SK-N-SH (cell line): ENCODE data around the gene PHAF1.

Experiments
- CTCF ChIP-seq: fragments of 200-600 bp; sonication (generic); IDR thresholded peaks from 2 replicates; pipeline ENCODE4 v1.6.1; 2017; ENCODE audit warnings: antibody characterized with exemption, mild to moderate bottlenecking, moderate library complexity
- EP300 ChIP-seq, 2 experiments: IDR thresholded peaks; 2 replicates each; pipeline versions ENCODE4 v1.4.0 to v1.6.1; 2012; ENCODE audit warnings: borderline replicate concordance in 1 of 2, low read depth in 1 of 2, low read length in 1 of 2
- FOSL2 ChIP-seq: IDR thresholded peaks from 2 replicates; pipeline ENCODE4 v1.4.0; 2012; ENCODE audit warnings: low read depth, mild to moderate bottlenecking, moderate library complexity, borderline replicate concordance
- MXI1 ChIP-seq: IDR thresholded peaks from 2 replicates; pipeline ENCODE4 v1.6.1; 2012; ENCODE audit warnings: mild to moderate bottlenecking, low read depth, low read length, improper control_type of control experiment
- PBX3 ChIP-seq: IDR thresholded peaks from 2 replicates; pipeline ENCODE4; 2012
- POLR2AphosphoS5 ChIP-seq: IDR thresholded peaks from 2 replicates; pipeline ENCODE4 v1.6.1; 2012; ENCODE audit warnings: low read depth, low read length
- REST ChIP-seq: IDR thresholded peaks from 2 replicates; pipeline ENCODE4 v1.6.1; 2012; ENCODE audit warnings: mild to moderate bottlenecking, low read depth, low read length, moderate library complexity
- SIN3A ChIP-seq: IDR thresholded peaks from 2 replicates; pipeline ENCODE4 v1.6.1; 2012; ENCODE audit warnings: low read depth, mild to moderate bottlenecking, low read length, moderate library complexity, borderline replicate concordance
- SMC3 ChIP-seq: IDR thresholded peaks from 2 replicates; pipeline ENCODE4 v1.6.1; 2012; ENCODE audit warnings: low read depth, low read length, improper control_type of control experiment
- TF ChIP-seq, protein P1 (sequence below): fragments of 150-350 bp; IDR thresholded peaks from 2 replicates; pipeline ENCODE4 v1.6.1; 2017; ENCODE audit warnings: antibody characterized with exemption, low read length, low read depth, borderline replicate concordance

GRCh38 chr16:67194260-67194659 is 84.5 kb downstream of the PHAF1 start:
- TF ChIP-seq EP300 (IDR thresholded peaks at IDR 0.05; ENCODE audit: borderline replicate concordance in 1 of 2, low read depth in 1 of 2, low read length in 1 of 2) (no peak), CTCF (no peak), REST (no peak), FOSL2 (no peak), MXI1 (no peak), SIN3A (no peak), PBX3 (no peak), POLR2AphosphoS5 (no peak), SMC3 (no peak)
- TF ChIP-seq, protein P1, sequence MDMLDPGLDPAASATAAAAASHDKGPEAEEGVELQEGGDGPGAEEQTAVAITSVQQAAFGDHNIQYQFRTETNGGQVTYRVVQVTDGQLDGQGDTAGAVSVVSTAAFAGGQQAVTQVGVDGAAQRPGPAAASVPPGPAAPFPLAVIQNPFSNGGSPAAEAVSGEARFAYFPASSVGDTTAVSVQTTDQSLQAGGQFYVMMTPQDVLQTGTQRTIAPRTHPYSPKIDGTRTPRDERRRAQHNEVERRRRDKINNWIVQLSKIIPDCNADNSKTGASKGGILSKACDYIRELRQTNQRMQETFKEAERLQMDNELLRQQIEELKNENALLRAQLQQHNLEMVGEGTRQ: no peak
